Right hindlimb (tissue), 1 donor: Measurements from ENCODE around the gene MDN1.
"Not testable (repeated sequence)": the region's sequence is repeated elsewhere in the genome, so short reads cannot be mapped to it uniquely, and the experiment has no call there.

Source experiments
- DNase-seq: peaks from one replicate; pipeline ENCODE4 v3.0.0-alpha.2; 2018

The MDN1 gene, protein sequence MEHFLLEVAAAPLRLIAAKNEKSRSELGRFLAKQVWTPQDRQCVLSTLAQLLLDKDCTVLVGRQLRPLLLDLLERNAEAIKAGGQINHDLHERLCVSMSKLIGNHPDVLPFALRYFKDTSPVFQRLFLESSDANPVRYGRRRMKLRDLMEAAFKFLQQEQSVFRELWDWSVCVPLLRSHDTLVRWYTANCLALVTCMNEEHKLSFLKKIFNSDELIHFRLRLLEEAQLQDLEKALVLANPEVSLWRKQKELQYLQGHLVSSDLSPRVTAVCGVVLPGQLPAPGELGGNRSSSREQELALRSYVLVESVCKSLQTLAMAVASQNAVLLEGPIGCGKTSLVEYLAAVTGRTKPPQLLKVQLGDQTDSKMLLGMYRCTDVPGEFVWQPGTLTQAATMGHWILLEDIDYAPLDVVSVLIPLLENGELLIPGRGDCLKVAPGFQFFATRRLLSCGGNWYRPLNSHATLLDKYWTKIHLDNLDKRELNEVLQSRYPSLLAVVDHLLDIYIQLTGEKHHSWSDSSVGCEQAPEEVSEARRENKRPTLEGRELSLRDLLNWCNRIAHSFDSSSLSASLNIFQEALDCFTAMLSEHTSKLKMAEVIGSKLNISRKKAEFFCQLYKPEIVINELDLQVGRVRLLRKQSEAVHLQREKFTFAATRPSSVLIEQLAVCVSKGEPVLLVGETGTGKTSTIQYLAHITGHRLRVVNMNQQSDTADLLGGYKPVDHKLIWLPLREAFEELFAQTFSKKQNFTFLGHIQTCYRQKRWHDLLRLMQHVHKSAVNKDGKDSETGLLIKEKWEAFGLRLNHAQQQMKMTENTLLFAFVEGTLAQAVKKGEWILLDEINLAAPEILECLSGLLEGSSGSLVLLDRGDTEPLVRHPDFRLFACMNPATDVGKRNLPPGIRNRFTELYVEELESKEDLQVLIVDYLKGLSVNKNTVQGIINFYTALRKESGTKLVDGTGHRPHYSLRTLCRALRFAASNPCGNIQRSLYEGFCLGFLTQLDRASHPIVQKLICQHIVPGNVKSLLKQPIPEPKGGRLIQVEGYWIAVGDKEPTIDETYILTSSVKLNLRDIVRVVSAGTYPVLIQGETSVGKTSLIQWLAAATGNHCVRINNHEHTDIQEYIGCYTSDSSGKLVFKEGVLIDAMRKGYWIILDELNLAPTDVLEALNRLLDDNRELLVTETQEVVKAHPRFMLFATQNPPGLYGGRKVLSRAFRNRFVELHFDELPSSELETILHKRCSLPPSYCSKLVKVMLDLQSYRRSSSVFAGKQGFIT (N-terminal part only)

DNA sequence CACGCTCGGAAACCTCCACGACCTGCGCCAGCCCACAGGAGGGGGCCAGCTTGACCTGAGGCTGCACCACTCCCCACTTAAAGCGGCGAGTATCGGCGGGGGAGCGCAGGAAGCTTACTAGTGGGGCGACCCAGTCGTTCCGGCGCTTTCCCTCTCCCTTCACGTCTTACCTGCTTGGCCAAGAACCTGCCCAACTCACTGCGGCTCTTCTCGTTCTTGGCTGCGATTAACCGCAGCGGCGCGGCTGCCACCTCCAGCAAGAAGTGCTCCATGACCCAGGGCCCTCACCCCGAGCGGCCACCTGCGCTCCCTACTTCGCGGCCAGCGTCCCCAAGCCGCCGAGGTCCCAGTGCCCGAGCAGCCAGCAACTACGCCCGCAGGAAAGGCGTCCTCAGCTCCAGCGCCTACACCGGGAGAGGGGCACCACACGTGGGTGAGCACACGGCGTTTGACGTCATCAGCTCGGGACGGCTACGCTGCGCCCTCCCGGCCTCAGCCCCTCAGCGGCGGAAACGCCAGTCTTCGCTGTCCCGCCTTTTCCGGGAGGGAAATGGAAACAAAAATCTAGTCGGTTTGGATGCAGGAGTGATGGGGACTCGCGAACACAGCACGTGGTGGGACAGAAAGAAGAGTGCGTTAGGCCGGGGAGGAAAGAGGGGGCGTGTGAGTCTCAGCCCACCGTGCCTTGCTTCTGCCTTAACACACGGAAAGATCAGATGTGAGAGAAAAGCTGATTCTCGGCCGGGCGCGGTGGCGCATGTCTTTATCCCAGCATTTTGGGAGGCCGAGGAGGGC is at the start of gene MDN1:
TSS of gene MDN1 (minus strand) at position 459 of the 795 bp plus-strand sequence. CDS start at position 272, 187 bp downstream.
- DNase-seq = peak; percentile 95

- DNase-seq = no peak
These were observed 46.6 kb upstream of the MDN1 start for GRCh38 chr6:89866024-89866678.

DNA sequence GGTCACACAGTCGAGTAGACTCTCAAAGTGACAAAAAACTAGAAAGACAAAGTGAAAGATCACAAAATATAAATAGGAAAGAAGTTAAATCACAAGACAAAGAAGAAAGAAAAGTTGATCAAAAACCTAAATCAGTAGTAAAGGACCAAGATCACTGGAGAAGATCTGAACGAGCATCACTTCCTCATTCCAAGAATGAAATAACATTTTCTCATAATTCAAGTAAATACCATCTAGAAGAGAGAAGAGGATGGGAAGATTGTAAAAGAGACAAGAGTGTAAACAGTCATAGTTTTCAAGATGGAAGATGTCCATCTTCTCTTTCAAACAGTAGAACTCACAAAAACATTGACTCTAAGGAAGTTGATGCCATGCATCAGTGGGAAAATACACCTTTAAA is 43.1 kb upstream of the MDN1 start:
- no peak for DNase-seq

DNA sequence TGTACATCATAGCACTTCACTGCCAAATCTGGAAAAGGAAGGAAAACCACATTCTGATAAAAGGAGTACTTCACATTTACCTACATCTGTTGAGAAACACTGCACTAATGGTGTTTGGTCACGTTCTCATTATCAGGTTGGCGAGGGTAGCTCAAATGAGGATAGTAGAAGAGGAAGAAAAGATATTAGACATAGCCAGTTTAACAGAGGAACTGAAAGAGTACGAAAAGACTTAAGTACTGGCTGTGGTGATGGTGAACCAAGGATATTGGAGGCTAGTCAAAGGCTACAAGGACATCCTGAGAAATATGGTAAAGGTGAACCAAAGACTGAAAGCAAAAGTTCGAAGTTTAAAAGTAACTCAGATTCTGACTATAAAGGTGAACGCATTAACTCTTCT is 42.7 kb upstream of the MDN1 start:
- no peak for DNase-seq

GRCh38 chr6:89859744-89860143 is 40.1 kb upstream of the MDN1 start:
- no peak for DNase-seq

GRCh38 chr6:89858041-89858440 is 38.4 kb upstream of the MDN1 start:
- DNase-seq = no peak

- DNase-seq = no peak
These were observed 33.5 kb upstream of the MDN1 start for GRCh38 chr6:89853068-89853467.

DNA sequence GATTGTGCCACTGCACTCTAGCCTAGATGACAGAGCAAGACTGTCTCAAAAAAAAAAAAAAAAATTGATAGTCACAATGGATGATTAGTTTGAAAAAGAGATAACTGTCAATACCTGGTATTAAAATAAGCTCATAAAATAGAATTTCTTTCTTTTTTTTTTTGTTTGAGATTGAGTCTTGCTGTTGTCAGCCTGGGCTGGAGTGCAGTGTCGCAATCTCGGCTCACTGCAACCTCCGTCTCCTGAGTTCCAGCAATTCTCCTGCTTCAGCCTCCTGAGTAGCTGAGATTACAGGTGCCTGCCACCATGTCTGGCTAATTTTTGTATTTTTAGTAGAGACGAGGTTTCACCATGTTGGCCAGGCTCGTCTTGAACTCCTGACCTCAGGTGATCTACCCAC is 27.9 kb upstream of the MDN1 start:
- DNase-seq = not testable (repeated sequence)

DNA sequence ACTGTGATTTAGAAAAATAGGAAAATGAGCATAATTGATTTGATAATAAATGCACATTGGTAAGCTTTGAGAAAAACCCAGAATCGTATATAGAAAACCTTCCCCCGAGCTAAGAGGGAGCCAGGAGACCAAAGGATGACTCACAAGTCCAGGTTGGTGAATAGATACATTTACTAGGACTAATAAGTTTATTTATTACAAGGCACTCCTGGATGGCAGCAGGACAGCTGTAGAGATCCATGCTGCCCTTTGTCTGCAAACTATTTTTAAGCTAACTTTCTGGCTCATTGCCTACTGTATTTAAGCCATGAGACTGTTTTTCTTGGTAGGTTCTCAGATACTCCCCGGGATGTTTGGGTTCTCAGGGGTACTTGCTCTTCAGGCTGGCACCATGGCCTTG is 23.5 kb upstream of the MDN1 start:
- no peak for DNase-seq

GRCh38 chr6:89842228-89842627 is 22.6 kb upstream of the MDN1 start:
- DNase-seq = no peak

- peak; percentile 47 for DNase-seq
These were observed 20.9 kb upstream of the MDN1 start for GRCh38 chr6:89840538-89840937.

- no peak for DNase-seq
These were observed 17.1 kb upstream of the MDN1 start for GRCh38 chr6:89836639-89837222.

- DNase-seq = no peak
These were observed 15.5 kb upstream of the MDN1 start for GRCh38 chr6:89834884-89835792.

DNA sequence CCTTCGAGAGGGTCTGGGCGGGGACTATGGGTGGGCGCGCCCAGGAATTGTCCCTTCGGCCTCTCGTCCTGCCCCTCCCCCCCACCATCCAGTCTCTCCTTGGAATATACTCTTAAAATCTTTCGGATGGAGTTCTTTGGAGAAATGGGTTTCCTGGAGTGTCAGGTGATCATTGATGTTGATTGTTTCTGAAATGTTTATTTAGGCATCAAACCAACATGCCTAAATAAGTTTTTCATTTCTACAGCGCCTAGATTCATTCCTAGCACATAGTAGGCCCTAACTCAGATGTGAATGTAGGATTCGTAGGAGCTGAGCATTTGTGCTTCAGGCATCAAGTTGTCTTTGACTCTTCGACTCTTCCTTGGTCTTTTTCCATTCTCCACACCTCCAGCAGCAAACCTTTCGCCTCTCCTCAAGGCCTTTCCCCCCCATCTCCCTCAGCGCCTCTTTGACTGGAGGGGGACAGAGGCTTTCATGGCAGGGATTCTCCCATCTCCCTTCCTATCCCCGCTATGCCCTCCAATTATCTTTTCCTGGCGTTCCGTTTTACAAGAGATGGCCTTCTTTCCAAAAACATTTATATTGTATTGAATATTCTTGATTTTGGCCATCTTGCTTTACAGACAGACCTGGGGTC is 10.7 kb upstream of the MDN1 start:
- DNase-seq = no peak

- peak; percentile 97 for DNase-seq
These were observed 10.0 kb upstream of the MDN1 start, which contains the start of gene CASP8AP2 for GRCh38 chr6:89829472-89830169. Gene CASP8AP2, plus strand, starts transcription at chr6:89829880.

- DNase-seq = peak; percentile 22
These were observed 9.4 kb upstream of the MDN1 start for GRCh38 chr6:89828988-89829471.

DNA sequence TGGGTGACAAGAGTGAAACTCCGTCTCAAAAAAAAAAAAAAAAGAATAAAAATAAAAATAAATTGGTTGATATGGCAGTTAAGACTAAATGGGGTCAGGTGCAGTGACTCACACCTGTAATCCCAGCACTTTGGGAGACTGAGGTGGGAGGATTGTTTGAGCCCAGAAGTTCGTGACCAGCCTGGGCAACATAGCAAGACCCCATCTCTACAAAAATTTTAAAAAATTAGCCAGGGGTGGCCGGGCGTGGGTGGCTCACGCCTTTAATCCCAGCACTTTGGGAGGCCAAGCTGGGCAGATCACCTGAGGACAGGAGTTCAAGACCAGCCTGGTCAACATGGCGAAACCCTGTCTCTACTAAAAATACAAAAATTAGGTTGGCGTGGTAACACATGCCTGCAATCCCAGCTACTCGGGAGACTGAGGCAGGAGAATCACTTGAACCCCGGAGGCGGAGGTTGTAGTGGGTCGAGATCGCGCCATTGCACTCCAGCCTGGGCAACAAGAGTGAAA is 8.9 kb upstream of the MDN1 start:
- DNase-seq = not testable (repeated sequence)

DNA sequence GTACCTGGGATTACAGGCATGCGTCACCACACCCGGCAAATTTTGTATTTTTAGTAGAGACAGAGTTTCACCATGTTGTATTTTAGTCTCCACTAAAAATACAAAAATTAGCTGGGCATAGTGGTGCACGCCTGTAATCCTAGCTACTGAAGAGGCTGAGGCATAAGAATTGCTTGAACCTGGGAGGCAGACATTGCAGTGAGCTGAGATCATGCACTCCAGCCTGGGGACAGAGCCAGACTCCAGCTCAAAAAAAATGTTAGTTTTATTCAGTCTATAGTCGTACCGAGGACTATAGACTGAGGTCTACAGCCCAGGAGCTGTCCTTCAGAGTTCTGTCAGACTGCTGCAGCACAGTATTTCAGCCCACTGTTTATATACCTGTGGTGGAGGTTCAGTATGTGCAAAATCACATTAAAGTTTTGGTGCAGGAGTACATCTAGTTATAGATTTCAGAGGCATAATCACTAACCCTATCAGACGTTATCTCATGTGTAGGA is 6.5 kb upstream of the MDN1 start:
- DNase-seq = no peak
